AG10803 (cell line): ENCODE results near the gene FYN.
A peak's percentile ranks its signal among the peaks of the same experiment; 100 is the strongest.

Experiments
- DNase-seq: peaks from one replicate; pipeline ENCODE4 v3.0.0; 2010; ENCODE audit warnings: low read depth
- H3K4me3 ChIP-seq: 2 replicates; pipeline ENCODE4 v1.5.1; 2011; ENCODE audit warnings: mild to moderate bottlenecking, low read length, control low read depth
- TF ChIP-seq, protein P1 (sequence below): conservative IDR thresholded peaks from 2 replicates; pipeline ENCODE4 v1.5.1; 2011; ENCODE audit warnings: mild to moderate bottlenecking, low read length, control low read depth, inconsistent platforms

Gene FYN

DNA sequence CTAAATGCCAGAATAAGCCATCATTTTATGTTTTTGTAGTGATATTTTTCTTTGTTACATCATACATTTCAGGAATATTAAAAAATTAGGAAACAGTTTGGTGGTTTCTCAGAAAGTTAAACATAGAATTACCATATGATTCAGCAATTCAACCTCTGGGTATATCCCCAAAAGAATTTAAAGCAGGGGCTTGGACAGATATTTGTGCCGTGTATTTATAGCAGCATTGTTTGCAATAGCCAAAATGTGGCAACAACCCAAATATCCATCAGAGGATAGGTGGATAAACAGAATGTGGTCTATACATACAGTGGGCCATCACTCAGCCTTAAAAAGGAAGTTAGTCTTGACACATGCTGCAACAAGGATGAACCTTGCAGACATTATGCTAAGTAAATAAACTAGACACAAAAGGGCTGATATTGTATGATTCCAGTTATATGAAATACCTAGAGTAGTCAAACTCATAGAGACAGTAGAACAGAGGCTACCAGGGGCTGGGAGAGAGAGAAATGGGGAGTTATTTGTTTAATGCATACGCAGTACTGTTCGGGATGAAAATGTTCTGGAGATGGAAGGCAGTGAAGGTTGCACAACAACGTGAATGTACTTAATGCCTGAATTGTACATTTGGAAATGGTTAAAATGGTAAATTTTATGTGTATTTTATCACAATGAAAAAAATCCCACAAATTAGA is 248.7 kb downstream of the FYN start:
- DNase-seq = peak; percentile 22
- no peak overlapping the region for H3K4me3 ChIP-seq
- TF ChIP-seq, protein P1, sequence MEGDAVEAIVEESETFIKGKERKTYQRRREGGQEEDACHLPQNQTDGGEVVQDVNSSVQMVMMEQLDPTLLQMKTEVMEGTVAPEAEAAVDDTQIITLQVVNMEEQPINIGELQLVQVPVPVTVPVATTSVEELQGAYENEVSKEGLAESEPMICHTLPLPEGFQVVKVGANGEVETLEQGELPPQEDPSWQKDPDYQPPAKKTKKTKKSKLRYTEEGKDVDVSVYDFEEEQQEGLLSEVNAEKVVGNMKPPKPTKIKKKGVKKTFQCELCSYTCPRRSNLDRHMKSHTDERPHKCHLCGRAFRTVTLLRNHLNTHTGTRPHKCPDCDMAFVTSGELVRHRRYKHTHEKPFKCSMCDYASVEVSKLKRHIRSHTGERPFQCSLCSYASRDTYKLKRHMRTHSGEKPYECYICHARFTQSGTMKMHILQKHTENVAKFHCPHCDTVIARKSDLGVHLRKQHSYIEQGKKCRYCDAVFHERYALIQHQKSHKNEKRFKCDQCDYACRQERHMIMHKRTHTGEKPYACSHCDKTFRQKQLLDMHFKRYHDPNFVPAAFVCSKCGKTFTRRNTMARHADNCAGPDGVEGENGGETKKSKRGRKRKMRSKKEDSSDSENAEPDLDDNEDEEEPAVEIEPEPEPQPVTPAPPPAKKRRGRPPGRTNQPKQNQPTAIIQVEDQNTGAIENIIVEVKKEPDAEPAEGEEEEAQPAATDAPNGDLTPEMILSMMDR = no peak

DNA sequence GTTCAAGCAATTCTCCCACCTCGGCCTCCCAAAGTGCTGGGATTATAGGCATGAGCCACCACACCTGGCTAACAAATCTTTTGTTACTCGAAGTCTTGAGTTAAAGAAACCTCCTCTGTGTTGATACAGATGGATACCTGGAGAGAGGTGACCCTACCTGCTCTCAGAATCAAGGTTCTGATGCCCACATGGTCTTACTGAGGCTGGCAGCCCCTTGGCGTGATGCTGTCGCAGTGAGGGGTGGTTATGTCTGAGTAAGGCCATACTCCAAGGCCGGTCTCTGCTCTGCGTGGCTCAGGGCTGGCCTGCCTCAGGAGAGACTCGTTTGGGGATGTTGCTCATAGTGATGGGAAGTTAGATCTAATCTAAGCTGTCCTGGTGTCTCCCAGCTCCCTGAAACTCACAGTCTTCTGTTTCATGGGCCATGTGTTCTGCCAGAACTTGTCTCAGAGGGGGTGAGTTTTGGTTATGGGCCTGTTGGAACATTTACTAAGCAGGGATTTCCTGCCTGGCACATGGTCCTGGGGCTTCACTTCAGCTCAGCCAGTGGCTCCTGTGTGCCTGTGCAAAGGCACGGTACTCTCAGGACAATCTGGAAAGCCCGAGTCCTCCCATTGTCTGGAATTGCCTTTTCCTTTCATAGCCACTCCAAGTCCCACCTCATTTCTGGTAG is 250.1 kb downstream of the FYN start:
- DNase-seq = no peak
- TF ChIP-seq, protein P1 = no peak
- H3K4me3 ChIP-seq = no peak overlapping the region

DNA sequence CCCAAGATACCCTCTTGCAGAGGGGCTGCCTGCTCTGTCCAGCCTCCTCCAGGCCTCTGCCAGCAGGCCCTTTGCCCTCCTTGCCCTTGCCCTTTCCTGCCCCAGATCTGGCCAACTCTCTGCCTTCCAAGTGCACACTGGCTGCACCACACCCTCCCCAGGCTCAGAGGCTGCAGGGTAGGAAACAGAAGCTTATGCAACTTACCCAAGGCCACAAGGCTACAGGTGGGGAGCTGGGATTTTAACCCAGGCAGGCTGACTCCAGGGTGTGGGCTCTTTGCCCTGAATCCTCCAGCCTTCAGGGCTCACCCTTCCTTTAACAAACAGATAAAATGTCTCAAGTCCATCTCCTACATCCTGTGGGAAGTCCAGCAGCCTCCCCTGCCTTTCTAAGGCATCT is 253.1 kb downstream of the FYN start:
- no peak for DNase-seq
- H3K4me3 ChIP-seq = no peak overlapping the region
- TF ChIP-seq, protein P1 = no peak

DNA sequence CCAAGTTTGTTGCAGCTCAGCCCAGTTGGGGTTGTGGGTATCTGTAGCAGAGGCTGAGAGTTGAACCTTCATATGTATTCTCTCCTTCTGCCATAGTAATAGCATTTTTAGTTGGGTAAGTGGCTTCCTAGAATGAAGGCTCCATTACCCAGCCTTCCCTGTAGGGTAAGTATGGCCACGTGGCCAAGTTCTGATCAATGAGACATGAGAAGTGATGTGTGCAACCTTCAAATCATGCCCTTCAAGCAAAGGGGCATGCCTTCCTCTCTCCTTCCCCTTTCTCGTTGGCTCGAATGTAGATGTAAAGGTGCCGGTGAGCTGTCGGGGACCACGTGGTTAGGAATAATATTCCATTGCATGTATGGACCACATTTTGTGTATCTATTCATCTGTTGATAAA is 254.8 kb downstream of the FYN start:
- no peak for DNase-seq
- TF ChIP-seq, protein P1 = no peak

DNA sequence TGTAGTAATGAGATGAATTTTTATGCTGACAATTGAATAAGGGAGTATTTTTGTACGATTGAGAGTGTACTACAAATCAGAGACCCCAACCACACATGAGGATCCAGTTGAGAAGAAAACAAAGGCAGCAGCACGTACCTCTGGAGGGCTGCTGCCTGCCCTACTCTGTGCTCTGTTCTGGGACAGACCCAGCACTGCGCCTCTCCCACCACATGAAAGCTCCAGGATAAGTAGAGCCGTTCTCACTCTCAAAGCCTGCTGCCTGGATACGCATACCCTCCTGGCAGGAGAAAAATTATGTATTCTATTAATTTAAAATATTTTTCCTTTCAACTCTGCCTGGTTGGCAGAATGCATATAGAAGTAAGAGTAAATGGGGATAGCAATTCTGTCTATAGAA is 256.1 kb downstream of the FYN start:
- H3K4me3 ChIP-seq = no peak overlapping the region
- no peak for DNase-seq
- TF ChIP-seq, protein P1 = no peak

More for the DNA sequence above, 254.8 kb downstream of the FYN start:
- no peak overlapping the region for H3K4me3 ChIP-seq

DNA sequence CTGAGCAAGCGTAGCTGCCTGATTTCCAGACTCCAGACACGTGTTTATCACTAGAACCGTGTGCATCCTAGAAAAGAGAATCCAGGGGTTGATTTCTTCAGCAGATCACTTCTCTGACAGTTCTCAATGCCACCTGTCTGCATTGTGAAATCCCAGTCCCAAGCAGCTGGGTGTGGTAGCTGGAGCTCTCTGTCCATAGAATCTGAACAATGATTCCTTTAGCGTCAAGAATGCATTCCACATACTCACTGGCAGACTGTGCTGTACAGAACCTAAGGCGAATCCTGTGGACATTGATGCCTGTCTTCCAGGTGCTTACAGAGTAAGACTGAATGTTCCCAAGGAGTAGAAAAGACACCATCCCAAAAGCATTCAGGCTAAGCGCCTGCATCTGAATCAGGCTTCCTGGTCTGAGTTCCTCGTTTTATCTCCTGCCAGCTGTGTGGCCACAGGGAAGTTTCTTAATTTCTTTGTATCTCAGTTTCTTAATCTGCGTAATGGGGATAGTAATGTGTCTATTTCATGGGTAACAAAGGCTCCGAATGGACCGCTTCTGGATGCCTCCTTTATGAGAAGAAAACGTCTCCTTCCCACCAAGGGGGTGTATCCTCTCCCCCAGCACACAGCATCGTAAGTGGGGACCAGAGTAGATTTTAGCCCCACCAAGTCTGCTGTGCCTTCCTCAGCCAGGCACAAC is 257.2 kb downstream of the FYN start:
- no peak for DNase-seq
- TF ChIP-seq, protein P1 = no peak
- no peak overlapping the region for H3K4me3 ChIP-seq
